Subcutaneous adipose tissue (tissue), 4 donors: Measurements from ENCODE around the gene CTSD. TPM values are rescaled to one million over a fixed set of nuclear protein-coding genes. Genes with fewer than 3 reads are reported as not detected.

ENCODE experiments used
- CTCF ChIP-seq: fragments of 450-650 bp; IDR thresholded peaks from one replicate; pipeline ENCODE4 v1.5.1; 2016; ENCODE audit warnings: low read depth, mild to moderate bottlenecking, control low read depth, antibody characterized with exemption, moderate library complexity
- total RNA-seq, 4 donors: library from RNA; depleted of rRNA; stranded (reverse); fragments of >200 nt; gene quantifications; one replicate each; pipeline ENCODE4 v1.1.0, GENCODE V29; 2016

CTSD gene
- total RNA-seq = 1,000 to 10,000 TPM in 1 of 4 donors, 100 to 1,000 TPM in 3; 387 to 1,776 (median 548) TPM

- TF ChIP-seq CTCF = no peak
Measured at GRCh38 chr11:1763796-1764661, at the start of gene CTSD. Gene CTSD, minus strand, starts transcription at chr11:1763927. Its CDS starts 68 bp downstream, at chr11:1763859.

GRCh38 chr11:1812801-1813200 lies 49.1 kb upstream of the CTSD start:
- TF ChIP-seq CTCF = no peak

- no peak for TF ChIP-seq CTCF
Measured at GRCh38 chr11:1812274-1812673, 48.5 kb upstream of the CTSD start.

GRCh38 chr11:1810761-1811160 lies 47.0 kb upstream of the CTSD start:
- TF ChIP-seq CTCF = no peak

- TF ChIP-seq CTCF = no peak
Measured at GRCh38 chr11:1807264-1807995, 43.7 kb upstream of the CTSD start.

- no peak for TF ChIP-seq CTCF
Measured at GRCh38 chr11:1805525-1805924, 41.8 kb upstream of the CTSD start.

- TF ChIP-seq CTCF = no peak
Measured at GRCh38 chr11:1803246-1803645, 39.5 kb upstream of the CTSD start.
